Prostate gland (tissue), 2 donors: Measurements from ENCODE around the gene SPOP.

Source experiments
- POLR2A ChIP-seq: fragments of 450-650 bp; IDR thresholded peaks from one replicate; pipeline ENCODE4 v1.6.1; 2016; ENCODE audit warnings: antibody characterized with exemption, mild to moderate bottlenecking
- TF ChIP-seq, protein P1 (sequence below), 4 experiments: fragments of 200-600 bp in 2 of 4; fragments of 450-650 bp in 2 of 4; sonication (generic) in 2 of 4; IDR thresholded peaks; 1 replicate in 3 of 4; 2 replicates in 1 of 4; pipeline ENCODE4 v1.5.1; 2016 to 2019; ENCODE audit warnings: antibody characterized with exemption in 4 of 4, mild to moderate bottlenecking in 2 of 4, moderate library complexity in 2 of 4

DNA sequence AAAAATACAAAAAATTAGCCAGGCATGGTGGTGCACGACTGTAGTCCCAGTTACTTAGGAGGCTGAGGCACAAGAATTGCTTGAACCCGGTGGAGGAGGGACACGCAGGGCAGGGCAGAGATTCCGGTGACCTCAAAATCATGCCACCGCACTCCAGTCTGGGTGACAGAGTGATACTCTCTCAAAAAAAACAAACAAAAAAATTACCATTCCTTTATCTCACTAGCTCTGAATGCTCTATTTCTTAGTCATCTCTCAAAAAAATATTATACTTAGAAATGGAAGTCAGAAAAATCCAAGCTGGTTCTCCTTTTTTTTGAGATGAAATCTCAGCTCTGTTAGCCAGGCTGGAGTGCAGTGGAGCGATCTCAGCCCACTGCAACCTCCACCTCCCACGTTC, 40.8 kb downstream of the SPOP start:
- TF ChIP-seq, protein P1, sequence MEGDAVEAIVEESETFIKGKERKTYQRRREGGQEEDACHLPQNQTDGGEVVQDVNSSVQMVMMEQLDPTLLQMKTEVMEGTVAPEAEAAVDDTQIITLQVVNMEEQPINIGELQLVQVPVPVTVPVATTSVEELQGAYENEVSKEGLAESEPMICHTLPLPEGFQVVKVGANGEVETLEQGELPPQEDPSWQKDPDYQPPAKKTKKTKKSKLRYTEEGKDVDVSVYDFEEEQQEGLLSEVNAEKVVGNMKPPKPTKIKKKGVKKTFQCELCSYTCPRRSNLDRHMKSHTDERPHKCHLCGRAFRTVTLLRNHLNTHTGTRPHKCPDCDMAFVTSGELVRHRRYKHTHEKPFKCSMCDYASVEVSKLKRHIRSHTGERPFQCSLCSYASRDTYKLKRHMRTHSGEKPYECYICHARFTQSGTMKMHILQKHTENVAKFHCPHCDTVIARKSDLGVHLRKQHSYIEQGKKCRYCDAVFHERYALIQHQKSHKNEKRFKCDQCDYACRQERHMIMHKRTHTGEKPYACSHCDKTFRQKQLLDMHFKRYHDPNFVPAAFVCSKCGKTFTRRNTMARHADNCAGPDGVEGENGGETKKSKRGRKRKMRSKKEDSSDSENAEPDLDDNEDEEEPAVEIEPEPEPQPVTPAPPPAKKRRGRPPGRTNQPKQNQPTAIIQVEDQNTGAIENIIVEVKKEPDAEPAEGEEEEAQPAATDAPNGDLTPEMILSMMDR (IDR thresholded peaks at IDR 0.05) = no peak
- no peak for TF ChIP-seq POLR2A
